ENCODE measurements around the gene RANBP9.

- TF ChIP-seq ZNF329 (CRISPR knock-in tag; IDR thresholded peaks at IDR 0.05; ENCODE audit: low read depth) (no peak), CHD2 (IDR thresholded peaks at IDR 0.05; ENCODE audit: low read depth, low read length) (no peak), ZNF564 (CRISPR knock-in tag; IDR thresholded peaks at IDR 0.05) (no peak), ZNF503 (CRISPR knock-in tag; IDR thresholded peaks at IDR 0.05) (no peak), RXRA (CRISPR knock-in tag; IDR thresholded peaks at IDR 0.05) (no peak), ZNF567 (CRISPR knock-in tag; IDR thresholded peaks at IDR 0.05; ENCODE audit: borderline replicate concordance) (no peak)
These were observed 78.3 kb downstream of the RANBP9 start for GRCh38 chr6:13633343-13633742.
